ENCODE data around the gene LEPROT. TPM values are rescaled to one million over a fixed set of nuclear protein-coding genes. Genes with fewer than 3 reads are reported as not detected.
"Not testable (repeated sequence)": the region's sequence is repeated elsewhere in the genome, so short reads cannot be mapped to it uniquely, and the experiment has no call there.

LEPROT gene, protein sequence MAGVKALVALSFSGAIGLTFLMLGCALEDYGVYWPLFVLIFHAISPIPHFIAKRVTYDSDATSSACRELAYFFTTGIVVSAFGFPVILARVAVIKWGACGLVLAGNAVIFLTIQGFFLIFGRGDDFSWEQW
- 100 to 1,000 TPM in 1 of 12 donors, 10 to 100 TPM in 10, not detected in 1; 54.0 to 105 (median 68.0) TPM for polyA plus RNA-seq (ENCODE audit: insufficient read length in 12 of 12)
- long read RNA-seq, donor 1, full-length matches to known transcripts = 33 of 52 reads
- long read RNA-seq, donor 1, partial matches to known transcripts = 19 of 52 reads
- long read RNA-seq, donor 1, other reads (novel, unspliced or antisense) = 0 of 52 reads
- long read RNA-seq, donor 2, full-length matches to known transcripts = 44 of 63 reads
- long read RNA-seq, donor 2, partial matches to known transcripts = 19 of 63 reads
- long read RNA-seq, donor 2, other reads (novel, unspliced or antisense) = 0 of 63 reads
- long read RNA-seq, donor 3, full-length matches to known transcripts = 16 of 32 reads
- long read RNA-seq, donor 3, partial matches to known transcripts = 16 of 32 reads
- long read RNA-seq, donor 3, other reads (novel, unspliced or antisense) = 0 of 32 reads
- long read RNA-seq, donor 4, full-length matches to known transcripts = 10 of 22 reads
- long read RNA-seq, donor 4, partial matches to known transcripts = 12 of 22 reads
- long read RNA-seq, donor 4, other reads (novel, unspliced or antisense) = 0 of 22 reads
- long read RNA-seq, donor 5, full-length matches to known transcripts = 45 of 64 reads
- long read RNA-seq, donor 5, partial matches to known transcripts = 19 of 64 reads
- long read RNA-seq, donor 5, other reads (novel, unspliced or antisense) = 0 of 64 reads
- long read RNA-seq, donor 6, full-length matches to known transcripts = 23 of 103 reads
- long read RNA-seq, donor 6, partial matches to known transcripts = 80 of 103 reads
- long read RNA-seq, donor 6, other reads (novel, unspliced or antisense) = 0 of 103 reads
- long read RNA-seq, donor 7, full-length matches to known transcripts = 17 of 52 reads
- long read RNA-seq, donor 7, partial matches to known transcripts = 35 of 52 reads
- long read RNA-seq, donor 7, other reads (novel, unspliced or antisense) = 0 of 52 reads
- long read RNA-seq, donor 8, full-length matches to known transcripts = 34 of 119 reads
- long read RNA-seq, donor 8, partial matches to known transcripts = 85 of 119 reads
- long read RNA-seq, donor 8, other reads (novel, unspliced or antisense) = 0 of 119 reads
- long read RNA-seq, donor 9, full-length matches to known transcripts = 22 of 22 reads
- long read RNA-seq, donor 9, partial matches to known transcripts = 0 of 22 reads
- long read RNA-seq, donor 9, other reads (novel, unspliced or antisense) = 0 of 22 reads
- long read RNA-seq, donor 10, full-length matches to known transcripts = 36 of 57 reads
- long read RNA-seq, donor 10, partial matches to known transcripts = 21 of 57 reads
- long read RNA-seq, donor 10, other reads (novel, unspliced or antisense) = 0 of 57 reads
- long read RNA-seq, donor 11, full-length matches to known transcripts = 31 of 58 reads
- long read RNA-seq, donor 11, partial matches to known transcripts = 27 of 58 reads
- long read RNA-seq, donor 11, other reads (novel, unspliced or antisense) = 0 of 58 reads

- DNase-seq = no peak
Measured at GRCh38 chr1:65420590-65421350, at the start of gene LEPROT, which contains the start of gene LEPR. TSS of gene LEPROT (plus strand) at chr1:65420668. CDS start at chr1:65420725, 57 bp downstream. TSS of gene LEPR (plus strand) at chr1:65420668. CDS start at chr1:65565566, 144,898 bp downstream.

GRCh38 chr1:65371544-65371943 lies 48.9 kb upstream of the LEPROT start:
- no peak for DNase-seq

DNA sequence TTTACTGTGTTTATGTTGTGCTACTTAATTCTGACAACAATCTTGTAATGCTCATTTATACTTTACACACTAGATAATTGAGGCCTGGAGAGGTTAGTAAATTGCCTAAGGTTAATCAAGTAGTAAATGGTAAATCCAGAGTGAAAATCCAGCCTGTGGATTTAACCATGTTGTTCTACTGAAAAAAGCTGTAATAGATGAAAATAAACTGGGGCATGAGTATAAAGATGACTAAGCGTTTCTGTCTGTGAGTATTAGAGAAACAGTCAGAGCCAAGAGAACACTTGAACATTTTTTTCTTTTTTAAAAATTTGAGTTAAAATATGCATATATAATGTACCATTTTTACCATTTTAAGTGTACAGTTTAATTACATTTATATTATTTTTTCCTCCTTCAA lies 47.9 kb upstream of the LEPROT start:
- DNase-seq = no peak

DNA sequence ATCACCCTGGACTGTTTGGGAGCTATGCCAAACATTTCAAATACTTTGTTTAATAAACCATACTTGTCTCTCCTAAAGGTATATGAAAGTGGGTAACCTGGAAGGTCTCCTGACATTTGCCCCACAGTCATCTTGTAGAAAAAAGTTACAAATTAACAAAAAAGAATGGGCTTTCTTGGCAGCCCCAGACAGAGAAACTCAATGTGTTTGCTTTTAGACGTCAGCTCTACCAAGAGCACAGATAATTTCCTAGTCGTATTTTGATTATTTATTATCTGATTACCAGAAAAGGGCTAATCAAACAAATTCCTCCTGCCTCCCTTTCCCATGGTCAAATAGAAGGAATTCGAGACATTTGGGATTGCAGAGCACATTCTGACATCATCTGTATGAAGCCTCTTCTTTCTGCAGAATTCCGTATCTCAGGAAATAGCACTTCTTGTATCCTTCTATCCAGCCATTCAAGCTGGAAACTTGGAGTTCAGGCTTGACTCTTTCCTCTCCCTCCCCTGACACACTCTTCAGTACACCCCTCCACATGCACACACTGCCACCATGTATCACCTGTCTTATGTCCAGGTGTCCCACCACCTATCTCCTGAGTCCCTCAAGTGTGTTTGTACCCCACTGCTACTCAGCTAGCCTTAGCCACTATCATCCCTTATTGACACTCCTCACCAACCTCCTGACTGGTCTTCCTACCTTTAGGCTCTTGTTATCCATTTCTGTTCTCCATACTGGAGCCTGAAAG lies 42.8 kb upstream of the LEPROT start:
- DNase-seq = no peak

DNA sequence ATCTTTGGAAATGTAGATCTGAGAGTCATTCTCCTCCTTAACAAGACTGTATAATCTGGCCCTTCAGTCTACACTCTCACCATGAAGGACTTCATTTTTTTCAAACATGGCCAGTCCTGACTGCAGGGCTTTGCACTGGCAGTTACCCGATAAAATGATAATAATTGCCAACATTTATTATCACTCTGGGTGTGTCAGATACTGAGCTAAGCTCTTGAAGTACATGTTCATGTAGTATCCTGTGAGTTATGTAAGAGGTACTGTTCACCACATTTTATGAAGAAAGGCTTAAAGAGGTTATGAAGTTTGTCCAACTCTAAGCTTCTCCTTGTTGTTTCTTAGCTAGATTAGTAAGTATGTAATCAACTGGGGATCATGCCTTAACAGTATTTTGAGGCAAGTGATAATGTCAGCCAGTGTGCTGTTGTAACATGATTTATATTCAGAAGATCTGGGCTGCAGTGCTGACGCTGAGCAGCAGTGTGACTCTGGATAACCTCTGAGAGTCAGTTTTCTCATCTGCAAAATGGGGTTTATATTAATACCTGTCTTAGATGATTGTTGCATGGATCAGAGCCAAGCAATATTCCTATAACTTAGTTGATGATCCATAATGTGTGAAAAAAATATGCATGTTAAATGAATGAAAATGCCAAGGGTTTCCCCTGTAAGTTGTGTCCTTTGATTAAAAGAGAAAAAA lies 42.1 kb upstream of the LEPROT start:
- DNase-seq = no peak

- DNase-seq = not testable (repeated sequence)
Measured at GRCh38 chr1:65384426-65384825, 36.0 kb upstream of the LEPROT start.

DNA sequence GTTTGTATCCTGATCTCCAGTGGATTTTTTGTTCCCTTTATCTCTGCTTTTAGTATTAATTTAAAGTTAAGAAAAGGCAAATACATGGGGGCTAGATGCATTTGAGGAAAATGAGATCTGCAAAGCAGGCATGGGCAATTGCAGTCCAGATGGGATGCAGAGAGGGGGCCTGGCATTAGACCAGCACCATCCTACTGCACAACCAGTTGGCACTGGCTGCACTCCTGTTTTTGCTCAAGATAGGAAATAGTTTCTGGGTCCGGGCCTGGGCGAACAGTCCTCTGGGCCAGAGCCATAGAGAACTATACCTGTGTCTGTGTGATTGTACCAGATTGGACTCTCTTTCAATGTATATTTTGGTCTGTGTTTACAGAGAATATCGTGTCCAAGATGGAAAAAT lies 34.0 kb upstream of the LEPROT start:
- DNase-seq = no peak

GRCh38 chr1:65387821-65388220 lies 32.6 kb upstream of the LEPROT start:
- no peak for DNase-seq

DNA sequence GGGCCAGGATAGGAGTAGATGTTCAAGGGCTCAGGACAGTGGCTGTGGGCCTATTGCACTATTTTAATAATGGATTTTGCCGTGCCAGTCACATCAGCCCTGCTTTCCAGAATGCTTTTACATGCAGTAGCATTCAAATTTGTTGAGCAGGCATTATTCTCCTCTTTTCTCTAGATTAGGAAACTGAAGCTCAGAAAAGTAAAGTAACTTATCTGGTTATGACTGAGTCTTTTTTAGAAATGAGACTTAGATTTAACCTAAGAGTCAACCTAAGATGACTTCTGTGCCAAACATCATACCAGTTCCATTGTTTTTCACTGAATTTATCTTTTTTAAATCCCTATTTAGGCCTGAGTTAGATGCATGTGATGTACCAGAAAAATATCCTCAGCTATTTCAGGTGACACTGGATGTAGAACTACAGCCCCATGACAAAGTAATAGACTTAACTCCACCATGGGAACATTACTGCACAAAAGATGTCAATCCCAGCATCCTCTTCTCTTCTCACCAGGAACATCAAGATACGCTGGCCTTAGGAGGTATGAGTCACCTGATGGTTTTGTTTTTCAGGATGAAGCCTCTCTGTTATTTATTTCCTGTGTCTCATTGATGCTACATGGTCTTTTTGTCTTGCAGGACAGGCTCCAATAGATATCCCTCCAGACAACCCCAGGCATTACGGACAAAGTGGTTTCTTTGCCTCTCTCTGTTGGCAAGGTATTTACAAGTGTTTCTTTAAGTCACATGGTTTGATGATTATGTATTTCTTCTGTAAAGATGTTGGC lies 31.4 kb upstream of the LEPROT start:
- no peak for DNase-seq

- DNase-seq = no peak
Measured at GRCh38 chr1:65392497-65392896, 28.0 kb upstream of the LEPROT start.

DNA sequence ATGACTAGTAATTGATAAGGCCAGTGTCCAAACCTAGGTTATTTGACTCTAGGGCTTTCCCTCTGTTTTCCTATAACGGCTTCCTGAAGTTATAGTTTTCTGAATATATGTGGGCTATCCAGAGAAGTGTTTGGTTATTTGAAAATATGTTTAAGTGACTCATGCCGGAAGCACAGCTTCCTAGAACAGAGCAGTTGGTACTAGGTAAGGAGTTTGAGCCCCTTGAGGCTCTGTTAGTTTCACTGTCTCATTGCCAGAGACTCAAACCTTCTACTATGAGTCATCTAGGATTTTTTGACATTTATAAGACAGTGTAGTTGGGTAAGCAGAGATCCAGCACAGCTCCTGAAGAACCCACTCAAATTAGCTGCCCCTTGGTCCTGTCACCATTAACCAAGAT lies 27.1 kb upstream of the LEPROT start:
- no peak for DNase-seq

DNA sequence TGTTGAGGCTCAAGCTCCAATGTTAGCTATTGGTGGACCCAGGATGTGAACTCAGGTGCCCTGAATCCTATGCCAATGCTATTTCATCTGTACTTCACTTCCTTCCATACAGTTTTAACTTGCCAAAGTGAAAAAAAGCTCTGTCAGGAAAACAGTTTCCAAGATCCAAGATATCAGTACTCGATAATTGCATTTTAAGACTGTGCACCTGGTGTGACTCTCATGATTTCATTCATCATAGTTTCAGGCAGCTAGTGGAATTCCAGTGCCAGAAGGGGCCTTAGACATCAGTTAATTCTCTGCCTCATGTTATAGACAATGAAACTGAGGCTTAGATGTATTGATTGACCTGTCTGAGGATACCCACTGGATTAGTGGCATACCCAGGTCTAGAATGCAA lies 26.5 kb upstream of the LEPROT start:
- DNase-seq = no peak

DNA sequence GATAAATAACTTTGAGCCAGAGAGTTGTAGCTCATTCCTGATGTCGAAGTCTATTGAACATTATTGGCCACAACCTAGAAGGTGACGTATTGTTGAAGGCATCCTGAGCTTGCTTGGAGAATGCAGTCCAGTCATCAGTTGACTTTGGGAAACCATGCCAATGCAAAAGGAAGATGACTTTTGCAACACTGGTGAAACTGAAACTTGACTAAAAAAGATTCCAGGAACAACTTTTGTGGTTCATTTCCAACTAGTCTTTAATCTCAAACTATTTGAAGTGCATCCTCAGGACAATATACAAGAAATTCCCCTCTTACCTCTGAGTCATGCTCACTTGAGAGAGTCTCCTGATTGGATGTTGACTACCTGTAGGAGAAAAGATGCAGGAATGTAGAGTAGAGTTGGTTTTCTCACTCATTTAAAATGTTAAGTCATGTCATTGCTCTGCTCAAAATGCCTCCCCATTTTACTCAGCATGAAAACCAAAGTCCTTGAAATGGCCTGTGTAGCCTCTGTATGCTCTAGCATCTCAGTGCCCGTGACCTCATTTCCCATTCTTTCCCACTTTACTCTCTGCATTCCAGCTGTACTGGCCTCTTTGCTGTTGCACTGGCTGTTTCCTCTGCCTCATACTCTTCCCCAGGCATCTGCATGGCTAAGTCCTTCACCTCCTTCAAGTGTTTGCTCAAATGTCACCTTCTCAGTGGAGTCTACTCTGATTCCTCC lies 24.4 kb upstream of the LEPROT start:
- DNase-seq = no peak

- no peak for DNase-seq
Measured at GRCh38 chr1:65398083-65398482, 22.4 kb upstream of the LEPROT start.

GRCh38 chr1:65399003-65399402 lies 21.5 kb upstream of the LEPROT start:
- no peak for DNase-seq

GRCh38 chr1:65401612-65402011 lies 18.9 kb upstream of the LEPROT start:
- DNase-seq = no peak

DNA sequence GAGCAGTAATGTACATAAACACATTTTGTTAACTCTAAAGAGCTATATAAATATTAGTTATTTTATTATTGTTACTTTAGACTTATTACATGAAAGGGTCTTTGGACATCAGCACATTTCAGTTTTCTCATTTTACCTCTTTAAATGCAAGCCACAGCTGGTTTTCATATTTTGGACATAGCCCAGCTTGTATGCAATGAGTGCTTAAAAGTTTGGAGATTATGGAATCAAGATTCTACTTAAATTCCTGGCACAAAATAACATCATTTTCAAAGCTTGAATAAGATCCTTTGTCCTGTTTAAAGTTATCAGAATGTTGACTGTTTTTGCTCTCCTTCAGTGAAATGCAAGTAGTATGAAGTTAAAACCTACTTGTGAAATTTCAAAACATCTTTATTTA lies 15.5 kb upstream of the LEPROT start:
- no peak for DNase-seq

Data from muscle of arm (tissue), 14 donors.